Smooth muscle cell of bladder (primary cell): ENCODE results near the gene PSMD8. TPM values are rescaled to one million over a fixed set of nuclear protein-coding genes. Genes with fewer than 3 reads are reported as not detected.

ENCODE experiments used
- total RNA-seq: library from RNA; depleted of rRNA; stranded (reverse); fragments of >200 nt; gene quantifications from 2 replicates; pipeline ENCODE4 v1.2.3, GENCODE V29; 2014

The PSMD8 gene
- 254 and 265 TPM in 2 replicates for total RNA-seq

DNA sequence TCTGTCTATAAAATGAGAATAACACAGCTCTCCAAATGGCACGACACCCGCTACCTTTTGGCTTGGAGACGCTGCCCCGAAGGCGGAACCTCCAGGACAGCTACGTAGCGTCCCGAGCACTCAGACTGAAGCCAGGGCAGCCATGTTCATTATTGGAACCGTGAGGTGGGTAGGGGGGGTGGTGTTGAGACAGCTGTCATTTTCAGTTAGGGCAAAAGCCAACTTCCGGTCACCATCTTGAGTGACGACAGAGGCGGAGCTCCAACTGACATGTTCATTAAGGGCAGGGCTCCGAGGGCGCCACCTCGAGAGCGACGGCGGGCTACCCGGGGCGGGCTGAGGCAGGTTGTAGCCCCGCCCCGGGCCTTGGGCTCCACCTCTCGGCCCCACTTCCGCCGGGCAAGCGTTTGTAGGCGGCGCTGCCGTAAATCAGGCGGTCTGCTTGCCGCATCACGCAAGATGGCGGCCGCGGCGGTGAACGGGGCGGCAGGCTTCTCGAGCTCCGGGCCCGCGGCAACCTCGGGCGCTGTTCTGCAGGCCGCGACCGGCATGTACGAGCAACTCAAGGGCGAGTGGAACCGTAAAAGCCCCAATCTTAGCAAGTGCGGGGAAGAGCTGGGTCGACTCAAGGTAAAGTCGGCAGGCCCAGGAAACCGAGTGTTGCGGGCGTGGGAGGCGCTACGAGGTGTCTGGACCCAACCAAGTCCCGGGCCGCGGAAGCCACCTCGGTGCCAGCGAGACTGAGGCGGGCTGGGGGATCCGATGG is at the start of gene PSMD8:
Gene PSMD8, plus strand, starts transcription at position 240 of the 766 bp plus-strand sequence. Its CDS starts 31 bp downstream, at position 271.

DNA sequence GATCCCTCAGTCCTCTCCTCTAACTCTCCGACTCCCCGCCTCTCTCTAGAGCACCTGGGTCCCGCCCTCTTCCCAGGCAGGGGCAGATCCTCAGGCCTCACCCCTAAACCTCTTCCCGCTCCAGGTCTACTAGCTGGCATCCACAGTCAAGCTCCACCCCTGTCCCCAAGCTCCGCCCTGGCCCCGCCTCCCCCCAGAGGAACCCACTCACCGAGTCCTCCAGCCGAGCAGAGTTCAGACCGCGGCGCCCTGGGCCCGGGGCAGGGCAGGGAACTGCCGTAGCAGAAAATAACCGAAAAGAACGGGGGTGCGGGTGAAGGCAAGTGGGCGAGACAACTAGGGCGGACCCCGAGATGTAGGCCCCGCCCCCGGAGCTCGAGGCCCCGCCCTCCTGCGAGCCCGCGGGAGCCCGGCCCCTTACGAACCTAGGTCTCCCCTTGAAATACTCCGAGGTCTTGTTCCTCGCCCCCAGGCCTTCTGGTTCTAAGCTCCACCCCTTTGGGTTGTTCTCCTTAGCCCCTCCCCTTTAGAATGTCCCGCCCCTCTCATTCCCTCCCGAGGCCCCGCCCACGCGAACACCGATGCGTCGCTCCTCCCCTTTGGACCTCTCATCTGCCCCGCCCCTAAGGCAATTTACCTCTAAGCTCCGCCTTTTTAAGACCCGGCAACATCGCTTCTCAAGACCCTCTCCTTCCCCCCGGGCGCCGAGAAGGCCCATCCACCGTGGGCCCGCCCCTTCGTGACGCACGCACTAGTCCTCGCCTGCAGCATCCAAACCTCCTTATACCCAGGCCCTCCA is 13.4 kb downstream of the PSMD8 start, which contains the start of gene GGN:
Gene GGN, minus strand, starts transcription at position 485 of the 799 bp plus-strand sequence. CDS start 773 bp downstream, outside the sequence.

DNA sequence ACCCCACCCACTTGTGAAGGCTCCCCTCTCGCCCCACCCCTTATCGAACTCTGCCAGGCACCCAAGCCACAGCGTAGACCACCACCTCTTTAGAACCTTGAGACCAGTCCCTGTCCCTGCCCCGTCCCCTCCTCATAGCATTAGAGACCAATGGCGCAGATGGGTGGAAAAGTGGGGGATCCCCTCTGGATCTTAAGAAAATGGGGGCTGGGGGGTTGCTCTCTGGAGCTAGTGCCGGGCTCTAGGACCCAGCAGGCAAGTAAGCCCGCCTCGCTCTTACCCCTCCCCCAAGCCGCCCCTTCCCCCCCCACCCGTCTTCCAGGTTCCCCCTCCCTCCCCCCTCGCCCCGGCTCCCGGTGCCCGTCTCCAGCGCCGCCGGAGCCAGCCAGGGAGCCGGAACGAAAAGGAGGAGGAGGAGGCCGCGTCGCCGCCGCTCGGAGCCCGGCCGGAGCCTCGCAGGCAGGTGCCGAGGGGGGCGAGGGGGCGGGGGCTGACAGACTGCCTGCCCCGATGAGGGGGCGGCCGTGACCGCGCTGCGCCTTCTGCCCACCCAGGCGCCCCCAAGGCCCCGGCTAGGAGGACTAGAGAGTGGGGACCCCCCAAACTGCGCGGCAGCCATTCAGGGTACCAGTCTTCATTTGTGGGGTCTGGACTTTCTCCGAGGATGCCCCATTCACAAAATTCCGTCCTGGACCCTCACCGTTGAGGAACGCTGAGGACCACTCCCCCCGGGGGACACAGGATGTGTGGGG is 14.2 kb downstream of the PSMD8 start, which contains the start of gene SPRED3:
Gene SPRED3, plus strand, starts transcription at position 349 of the 752 bp plus-strand sequence. CDS start 1,606 bp downstream, outside the sequence.

DNA sequence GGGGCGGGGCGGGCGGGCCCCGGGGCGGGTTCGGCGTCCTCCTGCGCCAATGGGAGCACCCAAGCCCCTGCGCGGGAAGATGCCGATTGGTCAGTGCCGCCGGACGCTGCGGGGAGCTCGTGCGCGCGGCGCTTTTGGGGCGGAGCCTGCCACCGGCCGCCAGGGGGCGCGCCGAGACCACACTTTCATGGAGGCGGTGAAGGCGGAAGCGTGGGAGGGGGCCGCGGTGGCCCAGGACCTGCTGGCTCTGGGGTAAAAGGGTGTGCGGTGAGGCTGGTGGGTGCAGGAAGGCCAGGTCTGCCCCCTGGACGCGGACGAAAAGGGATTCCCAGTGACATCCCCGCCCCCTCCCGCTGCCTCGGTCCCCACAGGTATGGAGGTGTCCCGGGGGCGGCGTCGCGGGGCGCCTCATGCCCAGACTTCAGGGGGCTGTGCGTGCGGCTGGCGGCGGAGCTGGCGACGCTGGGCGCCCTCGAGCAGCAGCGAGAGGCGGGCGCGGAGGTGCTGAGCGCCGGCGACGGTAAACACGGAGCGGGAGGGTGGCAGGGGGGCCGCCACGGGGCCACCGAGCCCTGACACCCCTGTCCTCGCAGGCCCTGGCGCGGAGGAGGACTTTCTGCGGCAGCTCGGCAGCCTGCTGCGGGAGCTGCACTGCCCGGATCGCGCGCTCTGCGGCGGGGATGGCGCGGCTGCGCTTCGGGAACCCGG is 28.8 kb downstream of the PSMD8 start, which contains the start of gene FAM98C:
Gene FAM98C, plus strand, starts transcription at position 127 of the 708 bp plus-strand sequence. Its CDS starts 61 bp downstream, at position 188.

DNA sequence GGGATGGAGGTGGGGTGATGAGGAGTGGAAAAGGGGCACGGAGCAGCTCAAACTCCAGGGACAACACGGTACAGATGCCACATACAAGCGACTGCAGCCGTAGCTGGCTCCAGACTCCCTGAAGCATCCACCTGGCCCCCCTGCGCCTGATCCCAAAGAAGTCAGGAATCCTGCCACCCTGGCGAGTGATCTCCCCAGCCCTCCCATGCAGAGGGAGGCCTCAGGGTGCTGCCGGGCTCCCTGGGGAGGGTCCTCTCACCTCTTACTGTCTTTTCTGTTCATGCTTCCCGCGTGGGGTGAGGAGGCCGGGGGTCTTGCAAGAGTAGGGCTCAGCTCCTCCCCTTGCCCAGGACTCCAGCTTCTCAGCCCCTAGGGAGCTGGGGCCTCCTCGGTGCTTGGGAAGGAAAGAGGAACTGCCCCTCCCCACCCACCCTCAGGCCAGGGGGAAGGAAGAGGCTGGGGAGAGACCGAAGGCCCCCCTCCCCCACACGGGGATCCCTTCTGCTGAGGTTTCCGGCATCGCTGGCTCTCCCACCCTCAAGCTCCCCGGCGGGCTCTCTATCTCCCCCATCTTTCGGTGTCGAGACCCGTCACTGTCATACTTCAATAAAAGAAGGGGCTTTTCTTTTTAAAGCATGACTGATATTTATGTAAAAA is 51.6 kb downstream of the PSMD8 start, which contains the start of gene RASGRP4:
Gene RASGRP4, minus strand, starts transcription at position 410 of the 657 bp plus-strand sequence. Its CDS starts 128 bp downstream, at position 282.

DNA sequence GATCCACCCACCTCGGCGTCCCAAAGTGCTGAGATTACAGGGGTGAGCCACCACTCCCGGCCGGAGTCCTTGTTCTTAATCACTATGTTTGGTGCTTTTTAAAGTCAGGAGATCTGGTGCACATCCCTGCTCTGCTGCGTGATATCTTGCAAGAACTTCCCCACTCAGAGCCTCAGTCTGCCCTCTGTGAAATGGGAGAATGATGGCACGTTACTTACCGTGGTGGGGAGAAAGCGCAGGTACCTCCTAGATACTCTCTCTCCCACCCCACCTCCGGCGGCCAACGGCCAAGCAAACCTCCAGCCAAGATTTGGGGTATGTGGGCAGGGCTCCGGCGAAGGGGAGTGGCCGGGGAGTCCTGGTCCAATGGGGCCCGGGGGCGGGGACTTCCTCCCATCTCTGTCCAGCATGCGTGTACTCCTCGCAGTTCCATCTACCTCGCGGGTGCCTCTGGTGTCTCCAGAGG is 58.9 kb downstream of the PSMD8 start, which contains the start of gene RYR1:
Gene RYR1, plus strand, starts transcription at position 424 of the 466 bp plus-strand sequence. CDS start 139 bp downstream, outside the sequence.

Other genes with a start within 250 kb of the PSMD8 start
- 0.55 and 0.57 TPM in 2 replicates for gene DPF1, start 150.3 kb upstream of the PSMD8 start, total RNA-seq
- gene PPP1R14A, start 118.2 kb upstream of the PSMD8 start, total RNA-seq, result 0.43 and 0.65 TPM in 2 replicates
- gene SPINT2, start 110.0 kb upstream of the PSMD8 start, total RNA-seq, result 1.1 and 4.0 TPM in 2 replicates
- 0.65 and 0.71 TPM in 2 replicates for gene C19orf33, start 70.3 kb upstream of the PSMD8 start, total RNA-seq
- 83.2 and 95.1 TPM in 2 replicates for gene YIF1B, start 58.6 kb upstream of the PSMD8 start, total RNA-seq
- 8.5 and 19.5 TPM in 2 replicates for gene KCNK6, start 54.7 kb upstream of the PSMD8 start, total RNA-seq
- 0.28 and 0.74 TPM in 2 replicates for gene CATSPERG, start 38.7 kb upstream of the PSMD8 start, total RNA-seq
- gene GGN, start 13.5 kb downstream of the PSMD8 start, total RNA-seq, result 0.14 and 0.46 TPM in 2 replicates
- gene SPRED3, start 14.1 kb downstream of the PSMD8 start, total RNA-seq, result 0.71 and 1.0 TPM in 2 replicates
- gene FAM98C, start 28.5 kb downstream of the PSMD8 start, total RNA-seq, result 5.7 and 6.7 TPM in 2 replicates
- gene RASGRP4, start 51.6 kb downstream of the PSMD8 start, total RNA-seq, result not detected in 2 replicates
- gene RYR1, start 59.1 kb downstream of the PSMD8 start, total RNA-seq, result under 0.01 TPM in 2 replicates
- gene MAP4K1, start 243.4 kb downstream of the PSMD8 start, total RNA-seq, result under 0.01 and 0.37 TPM in 2 replicates
- gene EIF3K, start 244.6 kb downstream of the PSMD8 start, total RNA-seq, result 307 and 373 TPM in 2 replicates